Erythroblast (primary cell): ENCODE measurements around the gene PHACTR2.
"Not testable (repeated sequence)": the region's sequence is repeated elsewhere in the genome, so short reads cannot be mapped to it uniquely, and the experiment has no call there.

Experiments used
- GATA1 ChIP-seq: IDR thresholded peaks from 2 replicates; pipeline ENCODE4 v1.6.1; 2011; ENCODE audit warnings: low read depth, mild to moderate bottlenecking, control low read depth, low read length, moderate library complexity
- POLR2A ChIP-seq: IDR thresholded peaks from 2 replicates; pipeline ENCODE4 v1.6.1; 2011; ENCODE audit warnings: mild to moderate bottlenecking, low read length

- not testable (repeated sequence) for TF ChIP-seq POLR2A, GATA1
Measured at GRCh38 chr6:143856762-143857161, 179.0 kb downstream of the PHACTR2 start.
